Panc1 (cell line): ENCODE data around the gene PRPF39. TPM values are rescaled to one million over a fixed set of nuclear protein-coding genes. Genes with fewer than 3 reads are reported as not detected.

Experiments used
- ATAC-seq: fragments of 200-7000 bp; cut with Tn5 transposase; 2 replicates; pipeline ENCODE4 v1.9.1; 2020; ENCODE audit warnings: mild to moderate bottlenecking, moderate library complexity
- BruUV-seq: library from RNA; stranded (reverse); fragments of 400-500 nt; replicated peaks from 2 replicates; lab custom pipeline; 2021; lab: Mats Ljungman, UMichigan
- CTCF ChIA-PET: fragments of 300-600 bp; sonication (Branson Sonifier 250); formaldehyde crosslinking; loops from one replicate; lab custom pipeline; 2022; ENCODE audit warnings: antibody characterized with exemption; lab: Charles Lee
- POLR2A ChIA-PET: fragments of 300-600 bp; sonication (Branson Sonifier 250); formaldehyde crosslinking; loops from one replicate; lab custom pipeline; 2022; ENCODE audit warnings: antibody characterized with exemption; lab: Charles Lee
- DNase-seq: peaks from one replicate; pipeline ENCODE4 v3.0.0-alpha.2; 2010; ENCODE audit warnings: low read depth, low spot score
- H3K27ac ChIP-seq: 2 replicates; pipeline ENCODE4 v1.5.1; 2011; ENCODE audit warnings: mild to moderate bottlenecking, low read length, inconsistent platforms
- H3K27me3 ChIP-seq: fragments of 200-500 bp; sonication (Bioruptor generic); 2 replicates; pipeline ENCODE4 v1.6.0; 2014; ENCODE audit warnings: low read length, inconsistent platforms; ENCODE audit not compliant: control insufficient read depth, insufficient read depth
- H3K36me3 ChIP-seq: fragments of 200-500 bp; sonication (Bioruptor generic); 2 replicates; pipeline ENCODE4 v1.5.1; 2014; ENCODE audit warnings: inconsistent platforms, mild to moderate bottlenecking, low read length, moderate library complexity; ENCODE audit not compliant: control insufficient read depth, insufficient read depth
- H3K4me1 ChIP-seq: 2 replicates; pipeline ENCODE4 v1.5.1; 2011; ENCODE audit warnings: inconsistent platforms, mild to moderate bottlenecking, low read length, moderate library complexity; ENCODE audit not compliant: control insufficient read depth, insufficient read depth
- H3K4me3 ChIP-seq, 2 experiments: 2 replicates each; pipeline ENCODE4 v1.5.1; 2011 to 2012; ENCODE audit warnings: low read depth in 2 of 2, low read length in 2 of 2, mild to moderate bottlenecking in 2 of 2, inconsistent platforms in 1 of 2, moderate library complexity in 1 of 2
- H3K9me3 ChIP-seq: fragments of 200-500 bp; sonication (Bioruptor generic); 2 replicates; pipeline ENCODE4 v1.5.1; 2014; ENCODE audit warnings: low read depth, mild to moderate bottlenecking, inconsistent platforms, low read length, moderate library complexity; ENCODE audit not compliant: control insufficient read depth, insufficient read depth
- POLR2AphosphoS5 ChIP-seq: IDR thresholded peaks from 2 replicates; pipeline ENCODE4 v1.6.1; 2012; ENCODE audit warnings: mild to moderate bottlenecking, low read depth, low read length, moderate library complexity
- SIN3A ChIP-seq: IDR thresholded peaks from 2 replicates; pipeline ENCODE4 v1.6.1; 2012; ENCODE audit warnings: low read depth, mild to moderate bottlenecking, low read length, moderate library complexity, borderline replicate concordance; ENCODE audit not compliant: insufficient read depth
- TCF7L2 ChIP-seq: IDR thresholded peaks from 2 replicates; pipeline ENCODE4 v1.6.1; 2011; ENCODE audit warnings: mild to moderate bottlenecking, low read depth, low read length, inconsistent platforms
- in situ Hi-C: cut with HindIII; loops from 2 replicates; pipeline ENCODE4 v1.10.0; 2016; ENCODE audit warnings: low sequenced_read_pairs, low pct_unique_long_range_greater_than_20kb
- intact Hi-C: fragments of 100-400 bp; cut with micrococcal nuclease; formaldehyde crosslinking; loops from one replicate; pipeline ENCODE4 v1.10.0; 2022; ENCODE audit not compliant: unreplicated experiment
- total RNA-seq: library from RNA; stranded (reverse); gene quantifications from one replicate; pipeline ENCODE4 v1.2.1, GENCODE V29; 2021; ENCODE audit not compliant: unreplicated experiment
- TF ChIP-seq, protein P1 (sequence below), 2 experiments: IDR thresholded peaks; 2 replicates each; pipeline ENCODE4 v1.6.1; 2011 to 2012; ENCODE audit warnings: low read depth in 2 of 2, control low read depth in 1 of 2, low read length in 1 of 2, mild to moderate bottlenecking in 1 of 2, moderate library complexity in 1 of 2; ENCODE audit not compliant: insufficient read depth in 1 of 2
- TF ChIP-seq, protein P2 (sequence below): fragments of 450-650 bp; IDR thresholded peaks from 2 replicates; pipeline ENCODE4 v1.5.1; 2017; ENCODE audit warnings: mild to moderate bottlenecking

The PRPF39 gene
- total RNA-seq, 1 experiment from 2014 or later: 30.7 TPM

DNA sequence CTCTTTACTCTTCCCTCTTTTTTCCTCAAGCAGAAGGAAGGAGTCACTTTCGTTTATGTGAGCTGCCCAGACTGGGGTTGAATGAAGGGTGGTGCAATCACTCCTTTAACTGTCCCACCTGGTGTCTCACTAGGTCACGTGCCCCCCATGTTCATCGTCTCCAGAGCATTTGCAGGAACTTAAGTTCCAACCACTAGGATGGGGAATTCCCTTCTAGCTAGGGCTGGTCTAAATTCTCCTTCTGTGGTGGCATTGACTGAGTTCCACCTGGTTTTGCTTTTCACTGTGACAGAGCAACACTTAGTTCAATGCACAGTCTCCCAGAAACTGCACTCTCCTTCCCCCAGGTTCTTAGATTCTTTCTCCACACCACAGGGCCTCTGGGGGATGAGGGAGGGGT lies 61.3 kb downstream of the PRPF39 start:
- TF ChIP-seq TCF7L2 (no peak), POLR2AphosphoS5 (no peak), SIN3A (no peak)
- TF ChIP-seq, protein P1, sequence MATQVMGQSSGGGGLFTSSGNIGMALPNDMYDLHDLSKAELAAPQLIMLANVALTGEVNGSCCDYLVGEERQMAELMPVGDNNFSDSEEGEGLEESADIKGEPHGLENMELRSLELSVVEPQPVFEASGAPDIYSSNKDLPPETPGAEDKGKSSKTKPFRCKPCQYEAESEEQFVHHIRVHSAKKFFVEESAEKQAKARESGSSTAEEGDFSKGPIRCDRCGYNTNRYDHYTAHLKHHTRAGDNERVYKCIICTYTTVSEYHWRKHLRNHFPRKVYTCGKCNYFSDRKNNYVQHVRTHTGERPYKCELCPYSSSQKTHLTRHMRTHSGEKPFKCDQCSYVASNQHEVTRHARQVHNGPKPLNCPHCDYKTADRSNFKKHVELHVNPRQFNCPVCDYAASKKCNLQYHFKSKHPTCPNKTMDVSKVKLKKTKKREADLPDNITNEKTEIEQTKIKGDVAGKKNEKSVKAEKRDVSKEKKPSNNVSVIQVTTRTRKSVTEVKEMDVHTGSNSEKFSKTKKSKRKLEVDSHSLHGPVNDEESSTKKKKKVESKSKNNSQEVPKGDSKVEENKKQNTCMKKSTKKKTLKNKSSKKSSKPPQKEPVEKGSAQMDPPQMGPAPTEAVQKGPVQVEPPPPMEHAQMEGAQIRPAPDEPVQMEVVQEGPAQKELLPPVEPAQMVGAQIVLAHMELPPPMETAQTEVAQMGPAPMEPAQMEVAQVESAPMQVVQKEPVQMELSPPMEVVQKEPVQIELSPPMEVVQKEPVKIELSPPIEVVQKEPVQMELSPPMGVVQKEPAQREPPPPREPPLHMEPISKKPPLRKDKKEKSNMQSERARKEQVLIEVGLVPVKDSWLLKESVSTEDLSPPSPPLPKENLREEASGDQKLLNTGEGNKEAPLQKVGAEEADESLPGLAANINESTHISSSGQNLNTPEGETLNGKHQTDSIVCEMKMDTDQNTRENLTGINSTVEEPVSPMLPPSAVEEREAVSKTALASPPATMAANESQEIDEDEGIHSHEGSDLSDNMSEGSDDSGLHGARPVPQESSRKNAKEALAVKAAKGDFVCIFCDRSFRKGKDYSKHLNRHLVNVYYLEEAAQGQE (IDR thresholded peaks at IDR 0.05; ENCODE audit: insufficient read depth in 1 of 2, low read depth in 2 of 2, low read length in 1 of 2): no peak
- TF ChIP-seq, protein P2, sequence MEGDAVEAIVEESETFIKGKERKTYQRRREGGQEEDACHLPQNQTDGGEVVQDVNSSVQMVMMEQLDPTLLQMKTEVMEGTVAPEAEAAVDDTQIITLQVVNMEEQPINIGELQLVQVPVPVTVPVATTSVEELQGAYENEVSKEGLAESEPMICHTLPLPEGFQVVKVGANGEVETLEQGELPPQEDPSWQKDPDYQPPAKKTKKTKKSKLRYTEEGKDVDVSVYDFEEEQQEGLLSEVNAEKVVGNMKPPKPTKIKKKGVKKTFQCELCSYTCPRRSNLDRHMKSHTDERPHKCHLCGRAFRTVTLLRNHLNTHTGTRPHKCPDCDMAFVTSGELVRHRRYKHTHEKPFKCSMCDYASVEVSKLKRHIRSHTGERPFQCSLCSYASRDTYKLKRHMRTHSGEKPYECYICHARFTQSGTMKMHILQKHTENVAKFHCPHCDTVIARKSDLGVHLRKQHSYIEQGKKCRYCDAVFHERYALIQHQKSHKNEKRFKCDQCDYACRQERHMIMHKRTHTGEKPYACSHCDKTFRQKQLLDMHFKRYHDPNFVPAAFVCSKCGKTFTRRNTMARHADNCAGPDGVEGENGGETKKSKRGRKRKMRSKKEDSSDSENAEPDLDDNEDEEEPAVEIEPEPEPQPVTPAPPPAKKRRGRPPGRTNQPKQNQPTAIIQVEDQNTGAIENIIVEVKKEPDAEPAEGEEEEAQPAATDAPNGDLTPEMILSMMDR: no peak
- DNase-seq (no peak), ATAC-seq (no peak)
- intact Hi-C loops (no loop called here), in situ Hi-C loops (no loop called here)
- ChIA-PET POLR2A (no interaction called here), CTCF (no interaction called here)
- no peaks in the 10 kb centered on the region for H3K27me3 ChIP-seq
- no peaks in the 10 kb centered on the region for H3K9me3 ChIP-seq
- BruUV-seq: no TSS peak
- H3K4me3 ChIP-seq: no peak overlapping the region
- no peaks in the 10 kb centered on the region for H3K36me3 ChIP-seq
- no peaks in the 10 kb centered on the region for H3K4me1 ChIP-seq
- H3K27ac ChIP-seq: no peak overlapping the region

DNA sequence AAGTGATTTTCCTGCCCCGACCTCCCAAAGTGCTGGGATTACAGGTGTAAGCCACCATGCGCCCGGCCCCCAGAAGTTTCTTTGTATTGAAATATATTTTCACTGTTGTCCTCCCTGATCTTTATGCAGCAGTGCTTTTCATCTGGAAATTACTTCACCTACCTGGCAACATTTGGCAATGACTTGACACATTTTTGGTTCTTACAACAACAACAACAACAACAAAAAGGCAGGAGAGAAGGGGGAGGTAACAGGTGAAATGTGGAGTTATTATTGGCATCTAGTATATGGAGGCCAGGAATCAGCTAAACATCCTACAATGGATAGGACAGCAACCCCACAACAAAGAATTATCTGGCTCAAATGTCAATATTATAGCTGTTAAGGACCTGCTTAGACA lies 65.7 kb downstream of the PRPF39 start:
- H3K27me3 ChIP-seq: no peaks in the 10 kb centered on the region
- no TSS peak for BruUV-seq
- ATAC-seq (no peak), DNase-seq (no peak)
- no peak for TF ChIP-seq TCF7L2
- no peak for TF ChIP-seq SIN3A
- TF ChIP-seq, protein P1 (IDR thresholded peaks at IDR 0.05; ENCODE audit: insufficient read depth in 1 of 2, low read depth in 2 of 2, low read length in 1 of 2): no peak
- TF ChIP-seq, protein P2: no peak
- TF ChIP-seq POLR2AphosphoS5: no peak
- no peak overlapping the region for H3K4me3 ChIP-seq
- ChIA-PET CTCF (no interaction called here), POLR2A (no interaction called here)
- H3K9me3 ChIP-seq: no peaks in the 10 kb centered on the region
- H3K4me1 ChIP-seq: no peaks in the 10 kb centered on the region
- H3K36me3 ChIP-seq: no peaks in the 10 kb centered on the region
- intact Hi-C loops (no loop called here), in situ Hi-C loops (no loop called here)
- H3K27ac ChIP-seq: no peak overlapping the region
